SIG-M5 treated with dmso at 0.1 percent for 504 hours (cell line): ENCODE measurements around the gene CPVL.
A peak's percentile ranks its signal among the peaks of the same experiment; 100 is the strongest.

Experiments
- DNase-seq: peaks from one replicate; lab custom pipeline; 2025; ENCODE audit not compliant: unreplicated experiment; lab: John Stamatoyannopoulos, UW

The CPVL gene

DNA sequence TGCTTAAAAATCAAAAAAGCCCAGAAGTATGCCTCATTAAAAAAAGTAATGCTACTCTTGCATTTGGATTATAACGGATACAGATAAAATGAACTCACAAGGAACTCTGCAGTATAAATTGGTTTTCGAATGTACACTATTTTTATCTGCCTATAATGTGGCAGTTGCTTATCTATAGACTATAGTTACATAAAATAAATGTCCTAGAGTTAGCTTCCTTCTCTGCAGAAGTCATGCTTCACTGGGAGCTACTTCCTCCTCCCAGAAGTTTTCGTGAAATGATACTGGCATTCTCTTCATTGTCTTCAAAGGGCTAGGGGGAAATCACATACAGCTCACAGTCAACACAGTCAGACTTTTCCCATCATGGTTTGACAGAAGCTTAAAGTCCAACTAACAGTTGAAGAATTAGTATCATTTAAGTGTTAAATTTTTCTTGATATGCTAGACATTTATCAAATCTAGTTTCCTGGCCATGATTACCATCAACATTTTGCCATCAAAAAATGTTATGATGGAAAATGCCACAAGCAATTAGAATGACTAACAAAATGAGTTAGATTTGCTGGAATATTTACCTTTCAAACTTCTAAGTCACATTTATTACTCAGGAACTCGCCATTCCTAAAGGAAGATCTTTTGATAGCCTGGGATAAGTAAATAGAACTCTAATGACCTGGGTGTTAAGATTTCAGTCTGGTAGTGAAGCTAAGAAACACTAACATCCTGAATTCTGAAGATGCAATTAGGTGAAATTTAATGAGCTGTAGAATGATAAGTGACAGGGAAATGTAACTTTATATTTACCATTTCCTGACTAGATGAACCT, 100.9 kb downstream of the CPVL start:
- peak; percentile 4 for DNase-seq

DNA sequence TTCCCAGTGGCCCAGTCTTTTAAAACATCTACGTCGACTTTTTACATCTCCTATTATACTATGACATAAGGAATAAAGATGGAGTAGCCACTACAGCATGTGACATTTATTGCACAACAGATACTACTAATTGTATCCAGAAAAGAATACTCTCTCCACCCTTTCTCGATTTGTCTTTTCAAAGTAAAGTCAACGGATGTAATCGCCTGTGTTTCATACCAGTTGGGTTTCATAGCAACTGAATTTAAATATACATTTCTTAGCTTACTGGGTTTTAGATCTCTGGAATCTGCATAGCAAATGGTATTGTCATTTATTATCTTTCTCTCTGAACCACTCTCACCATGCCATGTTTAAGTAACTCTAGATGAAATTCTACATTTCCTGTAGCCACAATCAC, 101.8 kb downstream of the CPVL start:
- no peak for DNase-seq

DNA sequence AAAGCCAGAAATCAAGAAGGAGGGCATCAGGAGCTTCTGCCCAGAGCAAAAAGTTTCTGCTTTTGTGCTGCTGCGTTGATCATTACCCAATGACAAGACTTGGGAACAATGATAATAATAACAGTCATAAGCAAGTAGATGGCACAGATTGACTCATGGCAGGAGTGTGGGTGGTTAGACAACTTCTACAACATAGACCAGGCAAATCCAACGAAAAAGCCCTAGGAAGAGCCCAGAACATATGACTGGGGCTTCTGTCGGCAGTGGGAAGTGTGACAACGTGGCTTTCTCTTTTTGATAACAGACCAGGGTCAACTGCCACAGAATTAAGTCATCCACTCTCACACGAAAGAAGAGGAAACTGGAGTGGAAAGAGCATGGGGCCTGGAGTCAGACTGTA, 102.8 kb downstream of the CPVL start:
- DNase-seq = no peak

DNA sequence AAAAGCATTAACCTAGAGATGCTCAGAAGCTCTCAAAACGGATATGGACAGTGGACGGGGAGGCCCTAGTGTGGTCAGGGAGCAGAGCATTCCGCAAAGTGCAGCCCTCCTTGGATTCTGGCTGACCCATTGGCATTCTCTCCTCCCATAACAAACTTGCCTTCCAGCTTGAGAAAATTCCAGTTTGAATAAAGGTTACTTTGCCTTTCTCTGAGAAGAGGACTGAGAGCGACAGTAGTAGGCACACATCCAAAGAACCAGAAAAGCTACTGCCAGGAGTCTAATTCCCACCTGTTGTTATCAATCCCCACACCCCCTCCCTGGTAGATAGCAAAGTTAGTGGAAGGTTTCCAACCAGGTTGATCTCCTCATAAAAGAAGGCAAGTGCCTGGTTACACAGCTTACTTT, 103.5 kb downstream of the CPVL start:
- DNase-seq = no peak

DNA sequence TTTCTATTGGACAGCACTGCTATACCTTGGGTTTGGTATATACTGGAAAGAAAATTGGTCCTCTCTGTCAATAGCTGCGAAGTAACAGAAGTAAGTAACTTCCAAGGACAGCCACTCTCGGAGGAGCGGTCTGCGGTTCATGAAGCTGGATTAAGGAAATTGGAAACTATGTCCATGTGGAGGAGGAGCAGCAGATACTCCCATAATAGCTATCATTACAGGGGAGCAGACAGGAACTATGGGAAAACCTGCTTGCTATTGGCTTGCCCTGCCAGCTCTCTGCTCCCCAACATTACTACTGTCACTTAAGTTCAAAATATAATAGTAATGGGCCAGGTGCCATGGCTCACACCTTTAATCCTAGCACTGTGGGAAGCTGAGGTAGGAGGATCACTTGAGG, 104.3 kb downstream of the CPVL start:
- no peak for DNase-seq

DNA sequence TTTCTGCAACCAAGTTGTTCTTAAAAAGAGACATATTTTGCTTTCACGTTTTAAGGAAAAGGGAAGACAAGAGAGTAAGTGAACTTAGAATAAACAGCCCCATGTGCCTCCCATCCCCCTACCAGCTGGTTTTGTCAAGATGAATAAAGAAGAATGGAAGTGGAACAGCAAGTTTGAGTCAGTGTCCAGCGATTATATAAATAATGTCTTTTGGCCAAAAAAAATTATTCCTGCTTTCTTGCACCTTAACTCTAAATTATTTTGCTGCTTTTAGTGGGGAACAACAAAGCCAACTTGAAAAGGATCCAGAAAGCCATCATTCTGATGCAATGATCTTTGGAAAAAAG, 105.8 kb downstream of the CPVL start:
- no peak for DNase-seq

DNA sequence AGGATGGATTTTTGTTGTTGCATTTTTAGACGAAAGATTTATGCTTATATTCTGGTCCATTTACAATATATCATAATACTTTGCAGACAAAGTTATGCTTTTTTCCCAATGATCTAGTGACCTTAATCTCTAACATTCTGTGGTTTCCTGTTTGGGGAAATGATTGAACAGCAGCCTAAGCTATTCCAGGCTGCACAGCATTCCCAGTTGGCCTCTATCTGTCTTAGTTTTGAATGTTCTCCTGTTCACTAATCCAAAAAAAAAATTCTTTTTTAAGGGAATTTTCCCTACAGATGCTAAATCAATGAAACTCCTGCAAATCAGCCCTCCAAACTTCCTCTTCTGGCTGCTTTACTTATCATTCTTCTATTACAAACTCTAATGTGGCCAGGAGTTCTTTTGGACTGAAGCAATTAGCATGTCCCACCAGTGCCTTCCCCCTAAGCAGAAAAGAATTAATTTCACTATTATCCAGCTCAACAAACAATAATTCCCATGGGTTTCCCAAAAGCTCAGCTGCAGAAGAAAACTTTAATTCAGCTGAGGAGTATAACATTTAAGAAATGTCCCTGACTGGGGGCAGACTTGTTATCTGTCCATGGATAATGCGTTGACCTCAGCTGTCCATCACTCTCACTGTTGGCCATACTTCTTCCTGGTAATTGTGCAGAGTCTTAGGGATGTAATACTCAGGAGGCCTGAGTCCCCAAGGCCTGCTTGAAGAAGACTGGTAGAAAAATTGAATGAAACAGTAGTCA, 106.3 kb downstream of the CPVL start:
- DNase-seq = no peak

DNA sequence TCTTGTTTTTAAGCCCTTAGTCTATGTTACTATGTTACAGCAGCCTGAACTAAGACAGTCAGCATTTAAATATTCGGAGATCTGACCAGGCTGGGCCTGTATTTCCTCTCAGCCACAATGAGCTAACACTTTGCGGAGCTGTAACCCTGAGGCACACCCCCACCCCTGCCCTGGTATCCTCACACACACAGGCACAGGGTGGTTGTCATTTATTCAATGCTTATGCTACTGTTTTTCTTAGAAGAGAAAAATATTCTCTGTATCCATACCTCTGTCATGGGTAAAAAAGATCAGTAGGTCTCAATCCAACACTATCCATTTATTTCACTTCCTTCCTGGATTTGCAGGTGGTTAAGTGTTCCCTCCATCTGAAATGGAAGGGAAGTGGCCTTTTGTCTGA, 107.9 kb downstream of the CPVL start:
- no peak for DNase-seq

DNA sequence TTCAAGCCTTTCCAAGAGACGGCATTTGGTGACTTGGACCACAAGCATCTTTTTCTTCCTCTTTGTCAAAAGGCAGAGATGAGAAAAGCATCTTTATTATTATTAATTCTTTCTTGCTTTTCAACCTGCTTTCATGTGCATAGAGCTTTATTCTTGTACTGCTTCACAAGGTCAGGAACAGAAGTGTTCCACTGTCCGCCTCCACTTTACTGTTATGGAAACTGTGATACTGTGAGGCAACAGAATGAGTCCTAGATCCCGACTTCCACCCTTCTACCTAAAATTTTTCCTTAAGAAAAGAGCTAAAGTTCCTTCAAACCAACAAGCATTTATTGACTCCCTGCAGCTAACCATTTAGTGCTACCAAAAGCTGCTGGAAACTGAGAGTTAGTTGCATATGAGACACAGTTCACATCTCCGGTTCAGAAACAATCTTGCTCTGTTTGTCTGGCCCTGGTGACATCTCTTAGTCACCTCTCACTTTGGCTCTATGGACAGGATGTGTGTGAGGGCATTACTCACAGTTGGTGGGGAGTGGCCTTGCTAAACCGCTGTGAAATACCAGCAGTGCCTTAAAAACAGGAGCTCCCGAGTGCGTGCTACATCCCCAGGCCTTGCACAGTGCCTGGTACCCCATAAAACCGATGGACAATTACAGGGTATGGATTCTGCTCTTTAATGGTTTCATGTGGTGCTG, 111.1 kb downstream of the CPVL start:
- DNase-seq = no peak

DNA sequence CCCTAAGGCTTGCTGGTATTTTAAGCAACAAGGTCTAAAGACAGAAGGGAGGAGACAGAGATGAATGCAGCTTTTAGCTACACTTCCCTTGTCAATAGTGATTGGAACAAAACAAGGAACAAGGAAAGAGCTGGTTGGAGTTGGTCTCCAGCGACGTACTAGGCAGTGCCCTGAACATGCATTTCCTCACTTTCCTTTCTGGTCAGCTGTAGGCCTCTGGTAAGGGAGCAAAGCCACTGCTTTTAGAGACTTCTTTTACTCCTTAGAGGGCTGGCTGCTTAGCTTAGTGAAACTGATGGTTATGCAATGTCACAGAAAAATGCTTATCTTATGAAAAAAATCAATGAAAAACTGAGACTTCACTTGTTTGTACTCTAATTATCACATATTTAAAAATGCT, 112.8 kb downstream of the CPVL start:
- no peak for DNase-seq

DNA sequence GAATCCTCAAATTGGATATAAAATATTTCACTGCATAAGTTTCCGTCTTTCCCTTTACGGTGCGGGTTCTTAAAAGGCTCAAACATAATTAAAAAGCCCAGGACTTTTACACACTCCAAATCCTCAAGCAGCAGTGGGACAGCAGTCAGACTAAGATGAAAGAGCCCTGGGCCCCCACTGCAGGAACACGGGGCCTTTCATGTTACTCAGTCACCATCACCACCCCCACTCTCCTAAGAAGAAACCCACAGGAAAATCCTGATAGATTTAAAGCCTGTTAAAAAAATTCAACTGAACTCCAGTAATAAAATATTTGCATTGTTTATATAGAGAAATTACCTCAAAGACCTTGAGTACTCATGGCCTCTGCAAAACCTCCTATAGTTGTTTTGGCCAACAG, 114.2 kb downstream of the CPVL start:
- DNase-seq = no peak

DNA sequence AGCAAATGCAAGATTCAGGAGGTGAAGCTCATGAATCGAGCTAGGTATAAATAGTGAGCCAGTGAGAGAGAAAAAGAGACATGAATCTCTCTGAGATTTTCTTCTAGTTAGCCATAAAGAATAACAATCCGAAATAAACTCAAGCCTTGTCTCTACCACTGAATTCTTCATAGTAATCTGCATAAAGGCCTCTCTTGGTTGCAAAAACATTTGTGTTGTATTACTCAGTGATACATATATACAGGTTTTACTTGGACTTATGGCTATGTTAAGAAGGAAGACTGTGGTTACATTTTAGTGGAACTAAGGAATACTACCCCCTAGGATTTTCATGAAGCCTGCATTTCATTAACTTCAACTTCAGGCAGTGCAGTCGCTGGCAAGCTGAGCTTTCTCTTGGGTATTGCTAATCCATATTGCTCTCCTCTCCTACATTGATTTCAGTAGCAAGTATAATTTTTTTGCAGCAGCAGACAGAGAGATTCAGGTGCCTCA, 115.5 kb downstream of the CPVL start:
- no peak for DNase-seq

DNA sequence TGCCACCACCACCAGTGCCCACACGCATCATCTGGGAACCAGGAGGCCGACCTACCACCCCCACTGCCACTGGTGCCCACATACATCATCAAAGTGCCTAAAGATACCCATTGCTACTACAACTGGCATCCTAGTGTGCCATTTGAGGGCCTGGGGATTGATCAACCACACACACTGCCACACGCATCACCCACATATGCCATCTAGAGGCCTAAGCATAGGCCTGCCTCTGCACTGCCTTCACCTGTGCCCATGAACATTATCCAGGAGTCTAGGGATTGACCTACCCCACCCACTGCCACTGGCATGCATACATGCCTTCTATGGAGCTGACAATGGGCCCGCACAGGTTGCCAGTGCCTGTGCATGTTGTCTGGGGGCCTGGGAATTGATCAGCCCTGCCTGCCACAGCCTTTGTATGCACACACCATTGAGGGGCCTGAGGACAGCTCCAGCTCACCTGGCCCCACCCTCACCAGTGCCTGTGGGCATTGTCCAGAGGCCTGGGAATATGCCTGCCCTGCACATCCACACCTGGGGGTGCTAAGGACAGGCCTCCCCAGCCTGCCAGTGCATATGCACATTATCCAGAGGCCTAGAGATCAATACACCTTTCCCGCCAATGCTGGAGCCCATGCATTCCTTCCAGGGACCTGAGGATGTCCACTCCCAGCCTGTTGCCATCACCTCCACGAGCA, 123.9 kb downstream of the CPVL start:
- no peak for DNase-seq

DNA sequence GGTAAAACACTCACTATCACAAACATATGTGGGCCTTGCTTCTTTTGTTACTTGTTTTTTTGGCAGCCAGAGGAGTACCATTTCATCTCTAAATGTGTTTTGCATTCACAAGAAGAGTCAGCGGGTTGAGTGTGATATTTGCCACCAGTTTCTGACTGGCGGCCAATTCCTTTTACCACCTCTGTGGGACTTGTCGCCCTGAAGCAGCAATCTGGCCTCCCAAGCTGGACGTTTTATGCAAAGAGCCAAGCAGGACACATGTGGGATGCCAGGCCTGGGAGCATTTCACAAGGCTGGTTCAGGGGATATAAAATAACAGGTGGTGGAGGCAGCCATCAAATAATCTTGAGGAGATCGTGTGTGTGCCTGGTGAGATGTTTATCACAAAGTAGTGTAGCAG, 126.4 kb downstream of the CPVL start:
- DNase-seq = no peak

DNA sequence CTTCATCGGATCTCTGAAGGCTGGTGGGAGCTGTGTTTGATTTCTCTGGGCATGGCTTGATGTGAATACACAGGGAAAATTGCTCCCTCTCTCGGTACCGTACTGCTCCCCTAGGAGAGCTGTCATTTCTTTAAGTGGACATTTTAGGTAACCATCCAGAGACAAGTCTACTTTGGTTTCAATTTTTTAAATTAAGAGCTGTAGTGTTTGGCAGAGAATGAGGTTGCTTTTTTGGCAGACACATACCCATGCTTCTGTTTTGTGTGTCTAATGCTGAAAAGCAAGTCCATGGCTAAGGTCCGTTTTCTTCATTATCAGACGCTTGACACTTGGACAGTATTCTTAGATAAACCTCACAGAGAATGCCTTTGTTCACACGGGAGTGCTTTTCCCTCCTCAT, 127.0 kb downstream of the CPVL start:
- DNase-seq = no peak

DNA sequence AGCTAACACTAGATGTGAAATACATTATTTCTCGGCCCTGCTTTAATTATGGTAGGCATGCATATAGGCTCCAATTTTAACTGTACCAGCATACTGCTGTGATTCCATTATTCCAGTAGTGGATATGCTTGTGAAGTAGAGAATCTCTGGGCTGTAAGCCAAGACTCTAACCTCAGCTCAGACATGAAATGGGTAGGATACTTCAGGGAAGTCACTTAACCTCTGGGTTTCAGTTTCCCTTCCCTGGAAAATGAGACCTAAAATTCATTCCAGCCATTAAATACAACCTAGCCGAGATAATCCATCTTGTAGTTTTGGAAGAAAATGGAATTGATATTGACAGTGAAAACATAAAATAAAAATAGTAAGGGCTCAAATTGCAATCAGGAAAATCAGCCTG, 128.6 kb downstream of the CPVL start:
- DNase-seq = no peak

DNA sequence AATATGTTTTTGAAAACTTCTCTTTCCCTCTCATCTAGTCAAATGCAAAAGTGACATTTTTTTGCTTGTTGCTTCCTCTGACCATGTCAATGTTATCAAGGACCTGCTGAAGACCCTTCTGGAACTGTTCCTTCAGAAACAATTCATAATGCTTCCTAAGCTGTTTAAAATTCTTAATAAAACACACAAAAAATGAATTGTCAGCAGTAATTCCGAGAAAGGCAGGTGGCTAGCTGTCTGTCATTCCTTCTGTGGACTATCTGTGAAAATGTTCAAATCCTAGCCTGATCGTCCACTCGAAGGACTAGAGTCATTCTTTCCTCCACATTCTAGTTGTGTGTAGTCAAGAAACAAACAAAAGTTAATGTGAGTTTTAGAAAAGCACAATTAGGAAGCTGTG, 131.6 kb downstream of the CPVL start:
- no peak for DNase-seq

DNA sequence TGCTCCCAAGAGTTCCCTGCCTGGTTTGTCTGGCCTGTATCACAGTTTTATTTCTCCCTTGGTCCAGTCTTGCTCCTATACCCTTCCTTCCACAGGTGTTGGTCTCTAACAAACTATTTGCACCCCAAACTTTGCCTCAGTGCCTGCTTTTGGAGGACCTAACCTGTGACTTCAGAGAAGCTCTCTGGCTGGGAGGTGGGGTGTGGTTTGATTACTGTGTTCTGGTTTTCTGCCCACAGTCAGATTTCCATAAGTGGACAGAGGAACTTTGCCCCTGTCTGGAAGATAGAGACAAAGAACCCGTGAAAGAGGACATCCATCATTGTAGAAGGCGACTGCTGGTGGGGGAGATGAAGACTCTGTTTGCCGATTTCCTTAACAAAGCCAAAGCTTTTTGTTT, 132.4 kb downstream of the CPVL start:
- DNase-seq = no peak

DNA sequence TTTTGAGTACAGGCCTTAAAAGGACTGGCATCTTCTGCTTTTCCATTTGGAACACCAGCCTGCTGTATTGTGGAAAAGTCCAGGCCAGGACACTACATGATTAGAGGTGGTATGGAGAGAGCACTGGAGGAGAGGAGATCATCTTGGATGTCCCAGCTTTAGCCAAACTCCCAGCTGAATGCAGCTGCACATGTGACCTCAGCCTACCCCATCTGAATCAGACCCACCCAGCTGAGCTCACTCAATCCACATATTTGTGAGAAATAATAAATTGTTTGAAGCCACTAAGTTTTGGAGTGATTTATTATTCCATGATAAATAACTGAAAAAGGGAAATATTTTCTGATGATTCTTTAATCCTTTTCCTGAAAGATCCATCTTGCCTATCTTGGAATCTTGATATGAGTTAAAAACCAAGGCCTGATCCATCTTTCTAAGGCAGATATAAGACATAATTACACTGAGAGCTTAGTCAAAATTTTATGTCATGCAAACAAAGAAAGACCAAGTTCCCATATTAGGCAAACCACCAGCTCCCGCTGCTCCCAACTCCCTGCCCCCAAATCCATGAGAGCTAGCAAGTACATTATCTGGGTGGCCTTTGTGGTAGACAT, 133.1 kb downstream of the CPVL start:
- DNase-seq = no peak

DNA sequence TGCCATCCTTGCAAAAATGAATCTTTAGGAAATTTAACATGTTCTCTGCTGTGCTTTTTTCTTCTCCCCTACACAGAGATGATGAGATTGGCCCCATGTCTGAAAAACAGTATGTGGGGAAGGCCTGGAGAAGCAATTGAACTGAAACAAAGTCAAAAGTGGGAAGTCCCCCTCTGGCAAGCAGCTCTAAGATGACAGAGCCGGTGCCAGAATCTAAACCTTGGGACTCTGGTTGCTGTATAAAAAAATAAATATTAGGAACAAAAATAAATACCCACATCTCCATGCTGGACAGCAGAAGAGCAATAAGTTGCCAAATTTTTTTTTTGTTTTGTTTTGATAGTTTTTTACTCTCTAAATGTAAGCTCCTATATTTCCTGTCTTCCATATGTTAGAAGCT, 136.4 kb downstream of the CPVL start:
- no peak for DNase-seq

DNA sequence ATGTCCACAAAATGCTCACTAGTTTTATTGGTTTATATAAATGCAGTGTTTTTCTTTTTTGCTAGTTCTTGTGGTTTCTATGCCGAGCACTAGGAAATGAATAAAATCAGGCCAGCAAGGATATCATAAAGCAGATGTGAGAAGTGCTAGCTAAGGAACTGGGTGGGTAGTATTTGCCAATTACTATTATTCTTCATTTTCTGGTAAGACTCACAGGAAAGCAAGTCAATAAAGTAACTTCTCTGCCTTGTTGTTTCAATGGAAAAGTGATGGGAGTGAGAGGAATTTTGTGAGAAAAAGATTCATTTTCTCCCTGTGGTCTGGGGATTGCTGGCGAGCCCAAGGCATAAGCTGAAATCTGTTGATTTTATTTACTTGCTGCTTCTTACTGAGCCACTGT, 137.7 kb downstream of the CPVL start:
- no peak for DNase-seq
